Stimulated activated CD8-positive, alpha-beta memory T cell treated with anti-CD3 and anti-CD28 coated beads, Interleukin-12 subunit alpha, Interleukin-12 subunit beta, amount 100 ng/mL, for 4 hours (primary cell): ENCODE results near the gene SPATA31C1.
"Not testable (repeated sequence)": the region's sequence is repeated elsewhere in the genome, so short reads cannot be mapped to it uniquely, and the experiment has no call there.

Experiments used
- DNase-seq: peaks from one replicate; pipeline ENCODE4 v3.0.0-alpha.2; 2020; ENCODE audit warnings: low read depth

The SPATA31C1 gene

DNA sequence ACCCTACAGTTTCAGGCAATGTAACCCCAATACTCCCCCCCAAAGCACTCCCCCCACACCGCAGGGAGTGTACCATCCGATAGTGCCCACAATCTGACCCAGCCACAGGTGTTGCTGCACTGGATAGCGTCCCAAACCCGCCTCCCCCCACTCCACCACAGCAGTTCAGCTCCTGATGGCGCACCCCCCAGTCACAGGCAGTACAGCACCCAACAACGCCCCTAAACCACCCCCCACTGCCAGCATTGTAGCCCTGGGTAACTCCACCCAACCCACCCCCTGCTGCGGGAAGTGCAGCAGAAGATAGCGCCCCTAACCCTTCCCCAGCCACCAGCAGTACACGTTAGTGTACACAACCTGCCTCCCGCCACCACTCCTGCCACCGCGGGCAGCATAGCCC is 20.6 kb downstream of the SPATA31C1 start:
- DNase-seq = not testable (repeated sequence)

DNA sequence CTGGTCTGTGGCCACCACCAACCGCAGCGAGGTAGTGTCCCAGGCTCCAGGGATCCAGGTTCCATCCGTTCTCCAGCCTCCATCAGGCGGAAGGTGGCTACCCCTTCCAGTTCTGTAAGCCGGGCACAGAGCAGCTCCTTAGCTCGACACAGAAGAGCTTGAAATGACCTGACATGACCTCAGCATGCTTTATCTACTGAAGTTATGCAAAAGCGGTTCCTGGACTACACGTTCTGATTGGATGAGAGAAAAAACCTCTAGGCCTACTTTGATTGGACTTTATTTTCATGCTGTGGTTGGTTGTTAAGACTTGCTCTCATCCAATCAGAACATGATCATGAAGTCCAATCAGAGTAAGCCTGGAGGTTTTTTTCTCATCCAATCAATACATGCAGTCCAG is 21.3 kb downstream of the SPATA31C1 start:
- not testable (repeated sequence) for DNase-seq

DNA sequence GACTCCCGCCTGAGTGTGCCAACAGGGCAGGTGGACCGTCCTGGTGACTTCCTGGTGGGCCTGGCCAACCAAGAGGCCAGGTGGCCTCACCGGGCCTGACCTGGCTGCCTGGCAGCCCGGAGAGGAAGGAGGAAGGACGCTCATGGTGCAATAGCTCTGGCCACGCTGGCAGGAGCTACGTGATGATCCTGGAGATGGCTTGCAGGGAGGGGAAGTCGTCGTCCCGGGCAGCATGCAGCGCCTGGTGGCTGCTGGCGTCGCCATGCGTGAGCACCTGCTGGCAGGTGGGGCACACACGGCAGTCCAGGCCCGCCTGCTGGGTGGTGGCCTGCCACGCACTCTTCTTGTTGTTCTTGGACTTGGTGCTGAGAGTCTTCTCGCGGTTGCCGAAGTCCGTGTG is 26.3 kb downstream of the SPATA31C1 start:
- no peak for DNase-seq

DNA sequence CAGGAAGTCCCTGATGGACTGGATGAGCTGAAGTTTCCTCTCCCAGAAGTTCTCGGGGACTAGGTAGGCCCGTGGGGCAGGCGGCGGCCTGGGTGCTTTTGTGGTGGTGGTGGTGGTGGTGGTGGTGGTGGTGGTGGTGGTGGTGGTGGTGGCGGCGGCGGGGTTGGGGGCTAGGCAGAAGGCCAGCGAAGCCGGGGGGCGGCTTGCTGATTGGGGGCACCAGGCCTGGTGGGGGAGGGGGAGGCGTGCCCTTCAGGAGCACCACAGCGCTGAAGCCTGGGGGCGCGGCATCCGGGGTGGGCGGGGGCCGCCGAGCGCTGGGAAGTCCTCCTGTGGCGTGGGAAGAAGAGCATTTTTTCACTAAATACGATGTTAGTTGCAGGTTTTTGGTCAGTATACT is 26.9 kb downstream of the SPATA31C1 start:
- DNase-seq = no peak

DNA sequence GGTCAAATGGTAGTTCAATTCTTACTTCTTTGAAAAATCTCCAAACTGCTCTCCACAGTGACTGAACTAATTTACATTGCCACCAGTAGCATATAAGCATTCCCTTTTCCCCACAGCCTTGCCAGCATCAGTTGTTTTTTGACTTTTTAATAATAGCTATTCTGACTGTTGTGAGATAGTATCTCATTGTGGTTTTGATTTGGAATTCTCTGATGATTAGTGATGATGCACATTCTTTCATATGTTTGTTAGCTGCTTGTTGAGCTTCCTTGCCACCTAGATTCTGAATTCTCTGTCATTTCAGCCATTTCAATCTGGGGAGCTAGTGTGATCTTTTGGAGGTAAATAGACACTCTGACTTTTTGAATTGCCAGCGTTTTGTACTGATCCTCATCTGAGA is 32.5 kb downstream of the SPATA31C1 start:
- DNase-seq = no peak

DNA sequence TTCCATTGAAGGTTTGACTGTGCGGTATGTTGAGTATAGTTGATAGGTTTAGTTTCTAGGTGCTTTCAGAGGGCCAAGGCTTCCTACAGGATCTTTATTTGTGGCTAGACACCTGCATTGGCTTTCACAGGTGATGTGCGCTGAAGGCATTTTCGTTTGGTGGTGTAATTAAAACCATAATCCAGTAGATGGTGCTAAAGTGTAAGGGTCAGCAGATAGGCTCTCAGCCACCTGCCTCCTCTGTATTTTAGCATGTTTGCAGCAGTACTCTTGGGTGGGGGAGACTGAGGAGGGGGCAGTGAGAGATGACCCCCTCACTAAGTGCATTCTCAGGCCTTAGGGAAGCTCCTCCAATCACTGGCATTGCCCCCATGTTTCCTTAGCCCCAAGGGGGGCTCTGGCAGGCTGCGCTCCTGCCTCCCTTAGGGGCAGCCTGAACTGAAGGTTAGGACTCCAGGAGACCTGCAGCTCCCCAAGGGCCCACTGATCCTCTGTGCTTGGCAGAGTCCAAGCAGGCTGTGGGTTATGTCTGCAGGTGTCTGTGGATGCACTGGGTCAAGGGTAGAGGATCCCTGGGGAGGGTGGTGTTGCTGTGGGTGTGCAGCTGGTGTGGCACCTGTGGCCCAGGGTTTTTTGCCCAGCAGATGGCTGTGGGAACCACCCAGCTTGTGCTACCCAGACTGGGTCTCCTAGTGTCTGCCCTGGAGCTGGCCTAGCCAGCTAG is 33.2 kb downstream of the SPATA31C1 start:
- no peak for DNase-seq

DNA sequence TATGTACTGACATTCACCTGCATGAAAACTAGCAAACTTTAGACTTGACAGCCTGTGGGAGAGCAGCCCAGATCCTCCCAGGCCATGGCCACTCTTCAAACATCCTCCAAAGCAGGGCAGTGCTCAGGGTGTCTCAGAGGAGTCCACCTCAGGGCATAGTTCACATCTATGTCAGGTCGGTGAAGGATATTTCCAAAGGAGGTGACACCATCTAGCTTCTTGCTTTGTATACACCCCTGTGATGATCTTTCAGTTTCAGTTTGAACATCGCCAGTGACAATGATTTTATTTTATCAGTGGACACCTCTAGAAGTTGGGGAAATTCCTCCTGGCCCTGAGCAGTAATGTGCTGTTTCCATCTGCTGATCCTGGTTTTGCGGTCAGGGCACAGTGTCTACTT is 36.5 kb downstream of the SPATA31C1 start:
- no peak for DNase-seq

DNA sequence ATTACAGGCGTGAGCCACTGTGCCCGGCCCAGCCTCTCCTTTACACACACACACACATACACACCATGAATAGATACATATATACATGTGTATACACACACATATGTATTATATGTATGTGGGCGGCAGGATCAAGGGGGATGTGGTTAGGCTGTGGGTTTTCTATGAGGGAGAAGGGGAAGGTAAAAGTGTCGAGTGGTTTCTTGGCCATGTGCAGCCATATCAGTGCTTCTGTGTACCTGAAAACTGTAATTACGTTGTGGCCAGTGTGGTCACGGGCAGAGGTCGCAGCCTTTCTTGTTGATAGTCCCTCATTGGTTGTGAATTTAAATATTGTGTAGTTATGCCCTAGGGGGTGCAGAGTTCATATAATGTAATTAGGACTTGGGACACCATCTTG is 40.1 kb downstream of the SPATA31C1 start:
- no peak for DNase-seq

DNA sequence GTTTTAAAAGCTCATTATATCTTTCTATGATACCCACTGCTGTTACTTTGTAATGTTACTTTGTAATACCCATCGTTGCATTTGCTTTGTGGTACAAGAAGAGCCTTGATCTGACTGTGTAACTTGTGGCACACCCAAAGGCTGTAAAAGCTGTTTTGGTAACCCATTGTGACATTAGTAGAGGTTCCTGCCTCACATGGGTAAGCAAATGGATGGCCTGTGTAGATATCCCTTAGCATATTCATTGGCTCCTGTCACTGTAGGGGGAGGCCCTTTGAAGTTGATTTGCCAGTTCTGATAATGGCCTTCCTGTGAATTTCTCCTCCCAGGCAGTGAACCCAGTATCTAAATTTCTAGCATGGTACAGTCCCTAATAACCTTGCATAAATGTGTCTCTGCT is 40.8 kb downstream of the SPATA31C1 start:
- no peak for DNase-seq

DNA sequence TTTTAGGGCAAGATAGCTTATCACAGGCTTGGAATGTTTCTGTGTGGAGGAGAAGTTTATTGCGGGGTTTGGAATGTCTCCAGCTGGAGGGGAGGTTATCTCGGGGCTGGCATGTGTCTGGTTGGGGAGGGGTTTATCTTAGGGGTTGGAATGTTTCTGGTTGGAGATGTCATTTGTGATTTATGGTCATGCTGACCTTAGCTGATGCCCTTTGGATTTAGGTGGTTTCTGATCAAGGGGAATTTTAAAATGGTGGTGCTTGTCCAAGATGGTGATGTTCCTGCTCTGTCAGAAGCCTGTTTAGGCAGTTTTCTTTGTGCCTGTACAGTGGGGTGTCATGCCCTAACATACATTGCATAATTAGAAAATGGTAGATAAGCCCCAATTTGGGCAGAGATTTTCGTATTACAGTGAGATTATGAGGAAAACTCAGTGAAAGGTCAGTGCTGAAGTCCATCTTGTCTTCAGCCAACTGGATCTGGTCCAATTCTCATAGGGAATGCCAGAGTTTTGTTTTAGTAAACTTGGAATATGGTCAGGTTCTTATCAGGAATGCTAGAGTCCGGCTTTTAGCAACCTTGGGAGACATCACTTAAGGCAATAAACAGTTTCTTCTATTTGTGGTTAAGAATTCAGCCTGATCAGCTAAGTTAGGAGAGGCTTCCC is 42.3 kb downstream of the SPATA31C1 start:
- DNase-seq = no peak

DNA sequence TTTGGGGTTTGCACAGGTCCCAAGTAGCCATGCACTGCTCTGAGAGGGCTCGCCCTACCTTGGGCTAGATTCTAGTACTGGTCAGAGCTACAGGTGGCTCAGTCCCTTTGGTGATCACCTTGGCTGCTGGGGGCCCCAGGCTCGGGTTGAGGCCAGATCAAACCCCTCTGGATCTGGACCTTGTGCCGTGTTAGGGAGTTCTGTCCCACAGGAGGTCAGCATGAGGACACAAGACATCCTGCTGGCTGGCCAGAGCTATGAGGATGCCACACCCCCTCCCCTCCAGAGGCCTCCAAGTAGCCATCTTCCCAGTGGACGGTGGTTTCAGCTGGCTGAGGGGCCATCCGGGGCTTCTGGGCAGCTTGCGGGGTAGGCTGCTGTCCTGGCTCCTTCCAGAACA is 46.0 kb downstream of the SPATA31C1 start:
- no peak for DNase-seq

DNA sequence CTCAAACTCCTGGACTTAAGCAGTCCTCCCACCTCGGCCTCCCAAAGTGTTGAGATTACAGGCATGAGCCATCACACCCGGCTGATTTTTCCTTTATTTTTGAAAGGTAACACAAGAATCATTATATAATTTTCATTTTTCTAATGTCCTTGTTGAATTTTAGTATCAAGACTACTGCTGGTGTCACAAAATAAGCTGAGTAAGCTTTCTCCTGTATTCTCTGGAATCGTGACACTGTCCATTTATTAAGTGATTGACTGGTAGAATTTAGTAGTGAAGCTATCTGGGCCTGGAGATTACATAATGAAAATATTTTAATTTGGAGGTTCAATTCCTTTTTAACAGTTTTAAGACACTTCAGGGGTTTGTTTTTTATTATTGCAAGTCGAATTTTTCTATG is 47.1 kb downstream of the SPATA31C1 start:
- no peak for DNase-seq

DNA sequence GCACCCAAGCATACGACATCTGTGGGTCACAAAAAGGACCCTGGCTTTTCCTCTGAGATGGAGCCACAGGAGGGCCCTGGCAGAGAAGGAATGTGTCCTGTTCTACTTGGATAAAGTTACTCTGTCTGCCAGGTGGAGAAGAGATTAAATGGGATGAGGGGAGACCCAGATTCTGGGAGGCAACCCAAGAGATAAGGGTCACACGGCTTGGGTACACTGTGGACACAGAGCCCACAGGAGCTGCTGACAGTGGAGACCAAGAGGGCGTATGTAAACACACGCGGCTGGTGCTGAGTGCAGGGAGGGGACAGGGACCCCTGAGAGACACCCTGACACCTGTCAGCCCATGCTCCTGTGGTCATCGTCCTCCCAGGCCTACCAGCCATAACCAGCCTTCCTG is 50.4 kb downstream of the SPATA31C1 start:
- DNase-seq = no peak

DNA sequence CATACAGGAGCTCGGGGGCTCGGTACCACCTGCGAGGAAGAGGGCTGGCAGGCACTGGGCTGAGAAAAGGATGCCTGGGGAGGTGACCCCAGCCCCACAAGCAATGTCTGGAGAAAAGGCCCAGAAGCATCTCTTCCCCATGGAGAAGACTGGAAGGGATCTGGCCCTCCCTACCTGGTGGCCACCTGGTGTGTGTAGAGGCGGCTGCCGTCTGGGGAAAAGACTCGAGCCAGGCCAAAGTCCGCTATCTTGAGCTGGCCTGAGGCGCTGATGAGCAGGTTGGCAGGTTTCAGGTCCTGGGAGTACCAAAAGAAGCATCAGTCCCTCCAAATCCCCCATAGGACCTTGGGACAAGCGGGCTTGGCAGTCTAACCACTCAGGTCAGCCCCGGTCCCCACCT is 52.8 kb downstream of the SPATA31C1 start:
- no peak for DNase-seq

DNA sequence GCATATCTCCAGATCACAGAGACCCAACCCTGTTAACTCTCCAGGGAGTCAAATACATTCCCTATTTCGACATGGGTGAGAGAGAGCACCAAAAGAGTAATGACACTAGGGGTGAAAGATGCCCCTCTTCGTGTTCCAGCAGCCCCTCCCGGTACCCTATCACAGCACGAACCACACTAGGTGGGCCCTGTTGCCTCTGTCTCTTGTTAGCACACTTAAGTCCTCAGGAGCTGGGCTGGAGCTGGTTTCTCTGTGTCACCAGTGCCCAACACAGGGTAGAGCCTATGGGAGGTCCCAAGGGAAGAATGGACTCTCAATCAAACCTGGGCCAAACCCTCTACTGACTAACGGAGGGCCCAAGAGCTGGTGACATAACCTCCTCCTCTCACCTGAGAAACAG is 55.4 kb downstream of the SPATA31C1 start:
- DNase-seq = no peak
